ENCODE measurements around the gene ZFAND3.

Gene ZFAND3

DNA sequence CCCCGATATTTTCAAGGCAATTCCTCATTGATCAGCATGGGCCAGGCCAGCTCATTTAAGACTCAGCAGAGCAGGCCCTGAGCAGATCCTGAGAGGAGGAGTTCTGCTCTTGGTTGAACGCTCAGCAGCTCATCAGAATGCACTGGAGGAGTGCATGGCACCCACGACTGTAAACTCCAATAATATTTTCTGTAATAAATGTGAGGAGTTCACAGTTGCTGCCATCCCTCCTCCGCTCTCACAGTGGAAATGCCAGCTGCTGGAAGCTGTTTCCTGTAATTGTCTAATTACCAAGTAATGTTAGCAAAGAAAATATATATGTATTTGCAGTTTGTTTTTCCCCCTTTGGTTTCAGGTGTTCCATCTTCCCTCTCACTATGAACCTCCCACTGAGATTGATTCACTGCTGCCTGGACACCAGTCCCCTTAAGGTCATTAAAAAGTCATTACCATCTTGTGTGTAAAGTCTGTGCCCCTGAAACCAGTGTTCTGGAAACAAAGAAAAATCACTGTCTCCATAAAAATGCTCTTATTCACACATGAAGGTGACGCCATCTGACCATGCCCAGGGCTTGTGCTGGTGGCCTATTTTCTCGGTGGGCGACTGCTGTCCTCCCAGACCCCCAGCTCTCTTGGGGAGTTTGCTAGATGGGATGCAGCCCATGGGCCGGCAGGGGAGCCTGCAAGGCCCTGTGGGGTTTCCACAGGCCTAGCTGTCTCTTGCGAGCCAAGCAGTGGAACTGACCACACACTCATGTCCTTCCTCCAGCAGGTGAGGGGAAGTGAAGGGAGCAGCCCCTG is 374.2 kb downstream of the ZFAND3 start:
- DNase-seq, result no peak

GRCh38 chr6:38194282-38194572 is 374.7 kb downstream of the ZFAND3 start:
- no peak for DNase-seq

DNA sequence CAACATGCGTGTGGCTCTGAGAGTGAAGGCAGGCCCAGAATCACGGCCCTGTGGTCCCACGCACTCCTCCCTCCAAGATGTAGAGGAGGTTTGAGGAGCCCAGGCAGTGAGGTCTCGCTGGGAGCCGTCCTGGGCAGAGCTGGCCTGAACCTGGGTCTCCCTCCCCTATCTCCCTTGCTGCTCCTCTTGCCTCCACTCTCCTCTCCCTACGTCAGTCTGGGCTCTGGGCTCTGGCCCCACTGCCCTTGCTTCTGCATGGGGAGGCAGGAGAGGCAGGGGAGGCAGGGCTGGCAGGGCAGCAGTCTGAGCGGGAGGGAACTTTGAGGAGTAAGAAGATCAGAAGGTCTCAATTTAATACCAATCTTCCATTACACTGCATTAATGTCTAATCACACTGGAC is 375.1 kb downstream of the ZFAND3 start:
- no peak for DNase-seq

DNA sequence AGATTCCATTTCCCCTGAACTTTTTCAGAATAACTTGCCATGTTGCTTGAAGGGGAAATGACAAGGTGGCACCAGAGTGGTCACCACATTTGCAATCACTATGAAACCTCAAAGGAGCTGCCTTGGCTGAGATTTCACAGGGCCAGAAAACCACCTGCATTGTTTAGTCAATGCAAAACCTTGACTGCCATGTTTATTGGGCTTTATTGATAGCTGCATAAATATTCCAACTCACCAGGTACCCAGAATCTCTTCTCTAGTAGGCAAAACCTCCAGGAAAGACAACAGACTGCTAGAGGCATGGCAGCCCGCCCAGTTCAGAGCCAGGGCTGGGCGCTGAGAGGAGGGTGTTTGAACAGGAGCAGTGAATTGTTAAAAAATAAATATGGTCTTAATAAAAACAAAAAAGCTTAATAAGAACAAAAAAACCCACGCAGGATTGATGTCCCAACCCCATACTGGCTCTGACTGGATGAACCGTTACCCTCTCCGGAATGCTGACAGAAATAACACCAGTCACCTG is 375.6 kb downstream of the ZFAND3 start:
- DNase-seq, result no peak

DNA sequence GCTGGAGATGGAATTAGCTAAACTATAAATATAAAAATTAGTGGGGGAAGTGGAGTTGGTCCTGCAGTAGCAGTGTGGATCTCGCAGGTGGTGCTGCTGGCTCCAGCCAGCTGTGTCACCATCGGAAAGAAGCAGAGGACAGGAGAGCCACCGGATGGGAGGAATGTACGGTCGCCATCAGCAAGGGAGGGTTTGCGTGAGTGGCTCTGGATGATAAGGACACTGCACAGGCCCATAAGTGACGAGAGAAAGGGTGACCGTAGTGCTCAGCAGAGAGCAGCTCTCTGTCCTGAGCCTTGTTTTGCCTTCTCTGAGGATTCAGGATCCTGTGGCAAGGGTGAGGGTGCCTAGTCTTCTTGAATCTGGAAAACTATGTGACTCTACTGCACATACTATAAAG is 378.7 kb downstream of the ZFAND3 start:
- no peak for DNase-seq
